PFSK-1 (cell line): ENCODE data around the gene PLA2G4A.

Experiments
- FOXP2 ChIP-seq: optimal IDR thresholded peaks from 2 replicates; pipeline ENCODE3; 2011; ENCODE audit warnings: borderline replicate concordance, control low read depth, inconsistent platforms; ENCODE audit not compliant: insufficient read depth; ENCODE audit errors: extremely low read length, extremely low read depth
- POLR2AphosphoS5 ChIP-seq: IDR thresholded peaks from 2 replicates; pipeline ENCODE4 v1.6.1; 2012; ENCODE audit warnings: low read depth, mild to moderate bottlenecking, control low read depth, low read length, moderate library complexity
- REST ChIP-seq, 2 experiments: IDR thresholded peaks; 2 replicates each; pipeline versions ENCODE4 v1.6.1 to v1.8.0; 2011 to 2012; ENCODE audit warnings: low read depth in 2 of 2, low read length in 2 of 2, control low read depth in 1 of 2, inconsistent platforms in 1 of 2, mild to moderate bottlenecking in 1 of 2, moderate library complexity in 1 of 2; ENCODE audit not compliant: insufficient read depth in 1 of 2
- SIN3A ChIP-seq: IDR thresholded peaks from 2 replicates; pipeline ENCODE4 v1.6.1; 2012; ENCODE audit warnings: mild to moderate bottlenecking, low read length, moderate library complexity, borderline replicate concordance; ENCODE audit not compliant: insufficient read depth
- TAF1 ChIP-seq: IDR thresholded peaks from 2 replicates; pipeline ENCODE4 v1.6.1; 2012; ENCODE audit warnings: low read length, control low read depth, borderline replicate concordance; ENCODE audit not compliant: insufficient read depth

The PLA2G4A gene

GRCh38 chr1:186949173-186949572, 120.4 kb downstream of the PLA2G4A start:
- TF ChIP-seq FOXP2 (no peak), SIN3A (no peak), REST (IDR thresholded peaks at IDR 0.05; ENCODE audit: insufficient read depth in 1 of 2, low read depth in 2 of 2, low read length in 2 of 2) (no peak), POLR2AphosphoS5 (no peak), TAF1 (no peak)

GRCh38 chr1:186950547-186950946, 121.8 kb downstream of the PLA2G4A start:
- TF ChIP-seq TAF1, result no peak
- TF ChIP-seq SIN3A, result no peak
- no peak for TF ChIP-seq REST (IDR thresholded peaks at IDR 0.05; ENCODE audit: insufficient read depth in 1 of 2, low read depth in 2 of 2, low read length in 2 of 2)
- no peak for TF ChIP-seq POLR2AphosphoS5
- TF ChIP-seq FOXP2, result no peak

- no peak for TF ChIP-seq FOXP2
Measured at GRCh38 chr1:186953876-186954275, 125.1 kb downstream of the PLA2G4A start.

- TF ChIP-seq POLR2AphosphoS5 (no peak), FOXP2 (no peak), SIN3A (no peak), REST (IDR thresholded peaks at IDR 0.05; ENCODE audit: insufficient read depth in 1 of 2, low read depth in 2 of 2, low read length in 2 of 2) (no peak), TAF1 (no peak)
Measured at GRCh38 chr1:186957314-186957713, 128.6 kb downstream of the PLA2G4A start.

- TF ChIP-seq POLR2AphosphoS5, result no peak
- no peak for TF ChIP-seq REST (IDR thresholded peaks at IDR 0.05; ENCODE audit: insufficient read depth in 1 of 2, low read depth in 2 of 2, low read length in 2 of 2)
- no peak for TF ChIP-seq FOXP2
- no peak for TF ChIP-seq TAF1
- TF ChIP-seq SIN3A, result no peak
Measured at GRCh38 chr1:186958520-186958919, 129.8 kb downstream of the PLA2G4A start.
